ENCODE measurements around the gene SUSD3.

Gene SUSD3

DNA sequence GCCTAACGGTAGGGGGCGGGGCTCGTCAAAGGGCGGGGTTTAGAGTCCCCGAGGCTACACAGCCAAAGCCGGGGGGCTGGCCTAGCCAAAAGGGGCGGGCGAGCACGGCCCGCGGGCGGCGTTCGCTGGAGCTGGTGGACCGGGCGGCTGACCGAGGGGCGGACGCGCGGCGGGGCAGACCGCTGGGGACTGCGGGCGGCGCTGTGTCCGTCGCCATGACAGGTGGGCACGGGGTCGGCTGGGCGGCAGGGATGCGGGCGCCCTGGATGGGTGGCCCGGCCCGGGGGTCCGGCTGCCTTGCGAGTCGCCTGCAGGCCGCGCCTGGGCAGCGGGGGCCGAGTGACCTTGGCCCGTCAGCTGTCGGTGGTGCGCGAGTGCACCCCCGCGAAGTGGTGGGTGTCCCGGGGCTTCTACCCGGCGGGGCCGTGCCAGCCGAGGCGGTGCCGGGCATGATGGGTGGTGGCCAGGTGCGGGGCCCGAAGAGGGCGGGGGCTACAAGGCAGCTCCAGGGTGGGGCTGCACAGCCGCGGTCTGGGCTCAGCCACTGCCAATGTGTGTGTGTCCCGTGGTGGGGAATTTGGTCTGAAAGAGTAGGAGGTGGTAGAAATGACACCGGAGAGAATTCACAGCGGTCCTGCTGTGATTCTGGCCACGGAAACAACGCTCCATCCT lies 37.8 kb downstream of the SUSD3 start, which contains the start of gene CARD19:
Gene CARD19 (plus strand): TSS at position 87 of the 672 bp plus-strand sequence. CDS start 129 bp downstream, at position 216.
- peak within 1 kb of the TSS; percentile 80 to 97 (median 92) for H3K27ac Mint-ChIP-seq
- TF ChIP-seq, protein P1, sequence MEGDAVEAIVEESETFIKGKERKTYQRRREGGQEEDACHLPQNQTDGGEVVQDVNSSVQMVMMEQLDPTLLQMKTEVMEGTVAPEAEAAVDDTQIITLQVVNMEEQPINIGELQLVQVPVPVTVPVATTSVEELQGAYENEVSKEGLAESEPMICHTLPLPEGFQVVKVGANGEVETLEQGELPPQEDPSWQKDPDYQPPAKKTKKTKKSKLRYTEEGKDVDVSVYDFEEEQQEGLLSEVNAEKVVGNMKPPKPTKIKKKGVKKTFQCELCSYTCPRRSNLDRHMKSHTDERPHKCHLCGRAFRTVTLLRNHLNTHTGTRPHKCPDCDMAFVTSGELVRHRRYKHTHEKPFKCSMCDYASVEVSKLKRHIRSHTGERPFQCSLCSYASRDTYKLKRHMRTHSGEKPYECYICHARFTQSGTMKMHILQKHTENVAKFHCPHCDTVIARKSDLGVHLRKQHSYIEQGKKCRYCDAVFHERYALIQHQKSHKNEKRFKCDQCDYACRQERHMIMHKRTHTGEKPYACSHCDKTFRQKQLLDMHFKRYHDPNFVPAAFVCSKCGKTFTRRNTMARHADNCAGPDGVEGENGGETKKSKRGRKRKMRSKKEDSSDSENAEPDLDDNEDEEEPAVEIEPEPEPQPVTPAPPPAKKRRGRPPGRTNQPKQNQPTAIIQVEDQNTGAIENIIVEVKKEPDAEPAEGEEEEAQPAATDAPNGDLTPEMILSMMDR (IDR thresholded peaks at IDR 0.05; ENCODE audit: unreplicated experiment in 3 of 3) = peak in 1 of 3 experiments; percentile 9
- peak within 1 kb of the TSS; percentile 92 to 95 (median 94) for H3K4me3 Mint-ChIP-seq
- no peaks in the 10 kb centered on the region for H3K27me3 Mint-ChIP-seq (ENCODE audit: low read depth)
- peaks cover 5% of the 10 kb centered on the region for H3K9me3 Mint-ChIP-seq
- peaks cover 48% of the 10 kb centered on the region for H3K4me1 Mint-ChIP-seq
- peaks cover 5% of the 10 kb centered on the region for H3K36me3 Mint-ChIP-seq (ENCODE audit: low read depth)

DNA sequence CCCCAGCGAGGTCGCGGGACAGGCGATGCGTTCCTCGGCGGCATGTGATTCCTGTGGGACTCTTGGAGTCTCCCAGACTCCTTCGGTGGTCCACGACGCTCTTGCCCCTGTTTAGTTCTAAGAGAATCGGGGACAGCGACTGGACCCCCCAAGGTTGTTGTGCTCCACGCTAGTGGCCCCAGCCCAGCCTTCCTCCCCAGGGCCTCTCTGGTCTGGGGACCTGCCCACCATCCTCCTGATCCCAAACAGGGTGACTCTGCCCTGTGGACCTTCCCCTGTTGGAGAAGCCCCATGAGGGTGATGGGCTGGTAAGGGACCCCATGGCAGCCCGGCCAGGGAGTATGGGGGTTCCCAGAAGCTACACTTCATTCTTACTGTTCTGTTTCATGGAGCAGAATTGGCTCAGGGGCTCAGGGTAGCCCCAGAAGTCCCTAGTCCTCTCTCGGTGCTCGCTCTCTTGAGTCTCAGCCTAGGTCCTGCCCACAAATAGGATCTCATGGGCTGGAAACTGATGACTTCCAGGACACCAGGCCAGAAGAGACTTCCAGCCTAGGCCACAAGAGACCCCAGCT lies 38.4 kb downstream of the SUSD3 start:
- no peaks in the 10 kb centered on the region for H3K27me3 Mint-ChIP-seq (ENCODE audit: low read depth)
- peak overlapping the region; percentile 14 to 92 (median 81) for H3K27ac Mint-ChIP-seq
- H3K4me1 Mint-ChIP-seq = peaks cover 45% of the 10 kb centered on the region
- H3K36me3 Mint-ChIP-seq (ENCODE audit: low read depth) = peaks cover 5% of the 10 kb centered on the region
- peaks cover 5% of the 10 kb centered on the region for H3K9me3 Mint-ChIP-seq
- TF ChIP-seq, protein P1 (IDR thresholded peaks at IDR 0.05; ENCODE audit: unreplicated experiment in 3 of 3) = no peak
- H3K4me3 Mint-ChIP-seq = peak overlapping the region; percentile 92 to 95 (median 94)

DNA sequence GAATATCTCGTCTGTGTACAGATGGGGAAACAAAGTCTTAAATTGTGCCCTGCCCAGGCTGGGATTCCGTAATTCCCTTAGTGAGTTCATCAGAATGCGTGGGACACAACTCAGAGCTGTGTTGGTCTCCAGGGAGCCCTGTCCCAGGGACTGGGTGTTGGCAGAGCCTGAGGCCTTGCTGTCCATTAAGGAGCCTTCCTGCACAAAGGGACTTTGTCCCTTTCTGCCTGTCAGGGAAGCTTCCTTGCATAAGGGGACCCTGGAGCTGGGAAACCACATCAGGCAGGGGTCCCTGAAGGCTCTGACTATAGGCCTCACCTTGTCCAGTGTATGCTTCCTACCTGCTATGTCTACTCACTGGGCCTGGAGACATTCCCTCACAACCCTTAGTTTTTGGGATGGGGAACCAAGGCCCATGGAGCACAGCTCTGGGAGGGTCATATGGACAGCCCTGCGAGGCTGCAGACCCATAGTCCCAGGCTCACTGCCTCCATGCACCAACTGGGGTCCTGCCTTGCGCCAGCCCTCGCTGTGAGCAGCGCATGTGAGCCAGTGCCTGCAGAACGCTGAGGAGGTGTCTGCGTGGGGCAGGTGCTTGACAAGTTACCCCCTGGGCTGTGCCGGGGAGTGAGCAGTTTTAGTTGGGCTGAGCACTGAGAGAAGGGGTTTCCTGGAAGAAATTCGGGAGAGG lies 39.2 kb downstream of the SUSD3 start:
- peaks cover 9% of the 10 kb centered on the region for H3K9me3 Mint-ChIP-seq
- H3K27me3 Mint-ChIP-seq (ENCODE audit: low read depth) = no peaks in the 10 kb centered on the region
- H3K4me3 Mint-ChIP-seq = peak overlapping the region; percentile 92 to 95 (median 94)
- TF ChIP-seq, protein P1 (IDR thresholded peaks at IDR 0.05; ENCODE audit: unreplicated experiment in 3 of 3) = no peak
- peaks cover 10% of the 10 kb centered on the region for H3K36me3 Mint-ChIP-seq (ENCODE audit: low read depth)
- peak overlapping the region; percentile 14 to 92 (median 81) for H3K27ac Mint-ChIP-seq
- peaks cover 38% of the 10 kb centered on the region for H3K4me1 Mint-ChIP-seq

DNA sequence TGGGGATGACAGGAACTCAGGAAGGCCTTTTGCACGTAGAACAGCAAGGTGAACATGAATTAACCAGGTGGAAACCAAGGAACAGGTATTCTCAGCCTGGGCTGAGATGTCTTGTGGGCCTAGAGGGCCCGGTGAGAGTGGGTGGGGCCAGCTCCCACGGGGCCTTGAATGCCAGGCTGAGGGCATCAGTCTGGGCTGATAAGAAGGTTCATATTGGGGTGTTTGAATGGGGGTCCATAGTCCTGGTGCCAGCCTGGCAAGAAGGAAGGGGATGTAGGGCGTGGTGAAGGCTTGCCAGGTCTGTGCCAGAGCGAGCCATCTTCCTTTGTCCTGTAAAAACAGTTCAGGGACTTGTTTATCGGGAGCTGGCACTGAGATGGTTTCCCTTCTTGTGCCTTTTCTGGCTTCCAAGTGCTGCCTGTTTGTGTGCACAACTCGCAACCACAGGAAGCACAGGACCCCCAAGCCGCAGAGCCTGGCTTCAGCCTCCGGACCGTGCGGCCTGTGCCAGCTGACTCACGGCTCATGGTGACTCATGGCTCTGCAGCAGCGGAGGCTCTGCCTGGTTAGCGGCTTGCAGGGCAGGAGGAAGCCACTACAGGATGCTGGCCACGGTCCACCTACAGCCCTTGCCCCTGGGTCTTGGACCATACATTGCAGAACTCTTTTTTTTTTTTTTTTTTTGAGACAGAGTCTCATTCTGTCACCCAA lies 39.9 kb downstream of the SUSD3 start:
- H3K36me3 Mint-ChIP-seq (ENCODE audit: low read depth) = peaks cover 16% of the 10 kb centered on the region
- H3K9me3 Mint-ChIP-seq = peaks cover 14% of the 10 kb centered on the region
- peak overlapping the region; percentile 23 to 95 (median 94) for H3K4me3 Mint-ChIP-seq
- H3K4me1 Mint-ChIP-seq = peaks cover 30% of the 10 kb centered on the region
- TF ChIP-seq, protein P1 (IDR thresholded peaks at IDR 0.05; ENCODE audit: unreplicated experiment in 3 of 3) = no peak
- H3K27me3 Mint-ChIP-seq (ENCODE audit: low read depth) = no peaks in the 10 kb centered on the region
- H3K27ac Mint-ChIP-seq = peak overlapping the region in 1 of 3 experiments; percentile 56

DNA sequence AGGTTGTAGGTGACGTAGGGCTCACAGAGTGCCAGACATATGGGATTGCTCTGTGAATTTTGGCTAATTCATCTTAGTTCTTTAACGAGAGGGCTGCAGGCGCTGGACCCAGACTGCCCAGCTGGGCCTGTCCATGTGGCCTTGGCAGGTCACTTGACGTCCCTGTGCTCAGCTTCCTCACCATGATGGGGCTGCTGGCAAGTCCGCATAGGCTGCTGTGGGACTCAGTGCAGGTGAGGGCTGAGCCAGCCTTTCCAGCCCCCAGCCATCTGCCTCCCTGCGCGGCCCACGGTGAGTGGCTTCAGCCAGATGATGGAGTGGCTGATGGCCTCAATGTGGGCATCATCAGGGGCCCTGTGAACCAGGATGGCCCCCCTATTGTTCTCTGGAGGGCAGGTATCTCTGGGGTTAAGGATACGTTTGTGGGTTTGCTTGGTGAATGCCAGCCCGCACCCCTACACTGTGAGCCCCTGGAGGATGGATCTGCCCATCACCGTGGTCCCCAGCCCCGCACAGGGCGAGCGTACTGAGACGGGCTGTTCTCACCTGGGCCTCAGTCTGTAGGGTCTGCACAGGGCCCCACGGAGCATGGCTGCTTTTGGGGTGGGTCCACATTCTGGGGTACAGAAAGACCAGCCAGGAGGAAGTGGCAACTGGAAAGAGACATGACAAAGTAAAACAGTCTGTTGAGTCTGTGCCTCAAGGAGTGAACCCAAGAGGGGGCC lies 41.2 kb downstream of the SUSD3 start:
- Mint-ChIP-seq H3K9me3 (peaks cover 23% of the 10 kb centered on the region), H3K27ac (no peak overlapping the region)

More for the DNA sequence above, 41.2 kb downstream of the SUSD3 start:
- TF ChIP-seq, protein P1 (IDR thresholded peaks at IDR 0.05; ENCODE audit: unreplicated experiment in 3 of 3) = no peak
- Mint-ChIP-seq H3K4me1 (peaks cover 18% of the 10 kb centered on the region), H3K27me3 (ENCODE audit: low read depth) (no peaks in the 10 kb centered on the region), H3K4me3 (peak overlapping the region; percentile 39 to 82 (median 74)), H3K36me3 (ENCODE audit: low read depth) (peaks cover 26% of the 10 kb centered on the region)
